Coronary artery (tissue), 2 donors: ENCODE measurements around the gene CENPS.
A peak's percentile ranks its signal among the peaks of the same experiment; 100 is the strongest.

Experiments
- DNase-seq: peaks from one replicate; pipeline ENCODE4 v3.0.0-alpha.2; 2017; ENCODE audit warnings: low spot score
- H3K27ac ChIP-seq, 2 donors: fragments of 200-600 bp; sonication (generic); one replicate each; pipeline ENCODE4 v1.5.1; 2016 to 2019
- H3K4me3 ChIP-seq: fragments of 200-600 bp; sonication (generic); 2 replicates; pipeline ENCODE4 v1.5.1; 2016; ENCODE audit warnings: mild to moderate bottlenecking, moderate library complexity
- TF ChIP-seq, protein P1 (sequence below): fragments of 200-600 bp; sonication (generic); IDR thresholded peaks from one replicate; pipeline ENCODE4 v1.5.1; 2019; ENCODE audit warnings: antibody characterized with exemption

CENPS gene

GRCh38 chr1:10430216-10431069, at the start of gene CENPS:
TSS of gene CENPS (plus strand) at chr1:10430433. CDS start at chr1:10430518, 85 bp downstream.
- peak; percentile 89 for DNase-seq
- Histone ChIP-seq H3K4me3 (peak within 1 kb of the TSS; percentile 82), H3K27ac (peak within 1 kb of the TSS; percentile 24 to 79)
- TF ChIP-seq, protein P1, sequence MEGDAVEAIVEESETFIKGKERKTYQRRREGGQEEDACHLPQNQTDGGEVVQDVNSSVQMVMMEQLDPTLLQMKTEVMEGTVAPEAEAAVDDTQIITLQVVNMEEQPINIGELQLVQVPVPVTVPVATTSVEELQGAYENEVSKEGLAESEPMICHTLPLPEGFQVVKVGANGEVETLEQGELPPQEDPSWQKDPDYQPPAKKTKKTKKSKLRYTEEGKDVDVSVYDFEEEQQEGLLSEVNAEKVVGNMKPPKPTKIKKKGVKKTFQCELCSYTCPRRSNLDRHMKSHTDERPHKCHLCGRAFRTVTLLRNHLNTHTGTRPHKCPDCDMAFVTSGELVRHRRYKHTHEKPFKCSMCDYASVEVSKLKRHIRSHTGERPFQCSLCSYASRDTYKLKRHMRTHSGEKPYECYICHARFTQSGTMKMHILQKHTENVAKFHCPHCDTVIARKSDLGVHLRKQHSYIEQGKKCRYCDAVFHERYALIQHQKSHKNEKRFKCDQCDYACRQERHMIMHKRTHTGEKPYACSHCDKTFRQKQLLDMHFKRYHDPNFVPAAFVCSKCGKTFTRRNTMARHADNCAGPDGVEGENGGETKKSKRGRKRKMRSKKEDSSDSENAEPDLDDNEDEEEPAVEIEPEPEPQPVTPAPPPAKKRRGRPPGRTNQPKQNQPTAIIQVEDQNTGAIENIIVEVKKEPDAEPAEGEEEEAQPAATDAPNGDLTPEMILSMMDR: peak; percentile 96

DNA sequence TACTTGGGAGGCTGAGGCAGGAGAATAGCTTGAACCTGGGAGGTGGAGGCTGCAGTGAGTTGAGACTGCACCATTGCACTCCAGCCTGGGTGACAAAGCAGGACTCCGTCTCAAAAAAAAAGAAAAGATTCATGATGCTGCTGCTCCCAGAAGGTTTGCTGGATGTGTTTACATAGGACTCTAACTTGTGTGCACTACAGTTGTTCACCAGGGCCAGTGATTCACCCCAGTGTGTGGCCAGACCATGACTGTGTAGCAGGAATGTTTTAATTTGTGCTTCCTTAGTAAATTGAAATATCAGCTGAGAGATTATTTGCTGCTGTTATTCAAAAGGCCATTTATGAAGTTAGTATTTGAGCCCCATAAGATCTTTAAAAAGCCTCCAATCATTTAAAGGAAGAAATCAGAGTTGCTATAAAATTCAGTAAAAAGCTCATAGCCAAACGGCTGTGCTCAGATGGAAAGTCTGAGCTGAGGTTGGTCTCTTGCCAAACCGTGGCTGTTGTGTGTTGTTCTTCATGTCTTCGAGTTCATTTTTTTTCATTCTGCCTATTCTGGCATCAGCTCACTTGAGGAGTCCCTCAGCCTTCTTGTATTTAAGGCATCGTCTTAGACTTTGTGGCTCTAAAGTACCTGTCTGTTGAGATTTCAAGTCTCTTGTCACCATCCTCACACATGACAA, 49.5 kb upstream of the CENPS start:
- no peak for DNase-seq

DNA sequence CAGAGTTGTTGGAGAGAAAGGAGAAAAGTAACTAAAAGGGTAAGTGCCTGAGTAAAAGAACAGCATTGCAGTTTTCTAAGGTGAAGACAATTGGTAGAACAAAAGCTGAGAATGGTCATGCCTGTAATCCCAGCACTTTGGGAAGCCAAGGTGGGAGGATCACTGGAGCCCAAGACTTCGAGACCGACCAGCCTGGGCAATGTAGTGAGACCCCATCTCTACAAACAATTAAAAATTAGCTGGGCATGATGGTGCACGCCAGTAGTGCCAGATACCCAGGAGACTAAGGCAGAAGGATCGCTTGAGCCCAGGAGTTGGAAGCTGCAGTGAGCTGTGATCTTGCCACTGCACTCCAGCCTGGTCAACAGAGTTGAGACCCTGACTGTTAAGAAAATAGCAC, 46.6 kb upstream of the CENPS start:
- Histone ChIP-seq H3K4me3 (no peak overlapping the region), H3K27ac (no peak overlapping the region)
- DNase-seq: no peak
- TF ChIP-seq, protein P1: no peak

More for the DNA sequence above, 49.5 kb upstream of the CENPS start:
- TF ChIP-seq, protein P1: no peak
- Histone ChIP-seq H3K27ac (peak overlapping the region in 1 of 2 donors; percentile 65), H3K4me3 (no peak overlapping the region)

- H3K4me3 ChIP-seq: no peak overlapping the region
- DNase-seq: no peak
- H3K27ac ChIP-seq: no peak overlapping the region
- TF ChIP-seq, protein P1: no peak
Observed at GRCh38 chr1:10384219-10384618, 46.0 kb upstream of the CENPS start.

DNA sequence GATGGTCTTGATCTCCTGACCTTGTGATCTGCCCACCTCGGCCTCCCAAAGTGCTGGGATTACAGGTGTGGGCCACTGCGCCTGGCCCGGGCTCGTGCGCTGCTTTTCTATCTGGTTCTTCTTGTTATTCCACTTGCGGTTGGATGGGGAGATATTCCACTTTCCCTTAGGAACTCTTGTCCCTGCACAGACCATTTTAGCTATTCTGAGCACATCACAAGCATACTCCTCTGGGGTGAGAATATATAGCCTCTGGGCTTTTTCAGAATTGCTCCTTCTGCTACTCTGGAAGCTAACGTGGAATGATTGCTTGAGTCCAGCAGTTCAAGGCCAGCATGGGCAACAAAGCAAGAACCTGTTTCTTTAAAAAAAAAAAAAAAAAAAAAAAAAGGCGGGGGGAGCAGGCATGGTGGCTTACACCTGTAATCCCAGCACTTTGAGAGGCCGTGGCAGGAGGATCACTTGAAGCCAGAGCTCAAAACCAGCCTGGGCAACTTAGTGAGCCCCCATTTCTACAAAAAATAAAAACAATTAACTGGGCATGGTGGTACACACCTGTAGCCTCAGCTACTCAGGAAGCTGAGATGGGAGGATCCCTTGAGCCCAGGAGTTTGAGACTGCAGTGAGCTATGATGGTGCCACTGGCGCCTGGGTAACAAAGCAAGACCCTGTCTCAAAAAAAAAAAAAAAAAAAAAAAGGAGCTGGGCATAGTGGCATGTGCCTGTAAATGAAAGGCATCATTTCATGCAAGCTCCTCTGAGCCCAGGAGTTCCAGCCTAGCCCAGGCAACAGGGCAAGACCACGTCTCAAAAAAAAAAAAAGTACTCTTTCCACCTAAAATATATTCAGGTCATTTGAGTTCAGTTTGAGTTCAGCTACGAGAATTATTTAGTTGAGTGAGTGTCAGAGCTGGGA, 43.2 kb upstream of the CENPS start:
- DNase-seq: no peak
- H3K27ac ChIP-seq: peak overlapping the region in 1 of 2 donors; percentile 75
- peak overlapping the region; percentile 52 for H3K4me3 ChIP-seq
- TF ChIP-seq, protein P1: no peak

DNA sequence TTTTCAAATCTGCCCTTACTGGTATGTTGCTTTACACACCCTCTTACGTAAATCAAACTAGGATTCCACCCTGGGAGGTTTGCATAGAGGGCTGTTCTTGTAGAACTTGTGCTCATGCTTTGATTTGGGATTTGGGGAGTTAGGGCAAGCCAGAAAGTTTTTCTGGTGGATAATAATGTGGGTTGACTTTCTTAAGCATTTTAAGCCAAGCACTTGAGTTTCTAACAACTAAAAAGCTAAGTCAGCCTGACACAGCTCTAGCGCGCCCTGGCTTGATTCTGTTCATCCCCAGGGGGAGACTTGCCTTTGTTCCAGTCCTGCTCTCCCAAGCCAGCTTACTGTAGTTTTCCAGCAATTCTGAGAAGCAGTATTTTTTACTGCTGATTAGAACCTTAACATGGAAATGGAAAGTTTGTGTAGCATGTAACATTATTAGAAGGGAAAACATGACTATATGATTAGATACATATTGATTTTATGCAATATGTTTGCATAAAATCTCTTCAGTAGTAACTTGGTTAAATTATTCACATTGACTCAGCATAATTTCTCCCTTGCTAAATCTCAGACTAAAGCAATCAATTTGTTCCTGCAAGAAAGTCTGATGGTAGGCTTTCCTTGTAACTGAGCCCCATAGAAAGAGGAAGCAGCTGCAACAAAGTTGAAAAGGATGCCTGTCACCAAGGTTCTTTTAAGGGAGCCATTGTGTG, 42.4 kb upstream of the CENPS start:
- Histone ChIP-seq H3K4me3 (peak overlapping the region; percentile 52), H3K27ac (peak overlapping the region; percentile 62 to 75)
- DNase-seq: no peak
- TF ChIP-seq, protein P1: no peak
